Superior temporal gyrus (tissue), 1 donor: Measurements from ENCODE around the gene MPI.
"Not testable (repeated sequence)": the region's sequence is repeated elsewhere in the genome, so short reads cannot be mapped to it uniquely, and the experiment has no call there.

ENCODE experiments used
- DNase-seq: peaks from one replicate; pipeline ENCODE4 v3.0.0-alpha.2; 2016; ENCODE audit errors: extremely low spot score

MPI gene

GRCh38 chr15:74863239-74864056 is 26.4 kb upstream of the MPI start:
- no peak for DNase-seq

DNA sequence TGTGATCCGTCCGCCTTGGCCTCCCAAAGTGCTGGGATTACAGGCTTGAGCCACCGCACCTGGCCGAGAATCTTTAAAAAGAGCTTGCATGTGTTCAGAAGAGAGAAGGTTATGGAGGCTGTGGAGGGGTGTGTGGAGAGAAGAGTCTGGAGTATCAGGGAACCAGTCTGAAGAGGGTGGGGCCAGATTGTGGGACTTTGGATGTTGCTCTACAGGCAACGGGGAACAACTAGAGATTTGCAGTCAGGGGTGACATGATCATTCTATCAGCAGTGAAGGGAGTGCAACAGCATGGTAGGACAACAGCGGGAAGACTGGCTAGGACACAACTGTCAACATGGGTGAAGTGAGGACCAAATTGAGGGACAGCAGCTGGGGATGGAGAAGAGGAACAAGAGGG is 25.5 kb upstream of the MPI start:
- no peak for DNase-seq

- no peak for DNase-seq
These were observed 24.5 kb upstream of the MPI start for GRCh38 chr15:74865316-74865715.

GRCh38 chr15:74866090-74866489 is 23.8 kb upstream of the MPI start:
- DNase-seq = no peak

GRCh38 chr15:74867466-74868038 is 22.3 kb upstream of the MPI start:
- DNase-seq = no peak

GRCh38 chr15:74868059-74868458 is 21.8 kb upstream of the MPI start:
- DNase-seq = no peak

GRCh38 chr15:74869372-74869725 is 20.5 kb upstream of the MPI start:
- peak; percentile 35 for DNase-seq

GRCh38 chr15:74869726-74870407 is 20.0 kb upstream of the MPI start:
- no peak for DNase-seq

- peak; percentile 47 for DNase-seq
These were observed 19.2 kb upstream of the MPI start for GRCh38 chr15:74870436-74871215.

DNA sequence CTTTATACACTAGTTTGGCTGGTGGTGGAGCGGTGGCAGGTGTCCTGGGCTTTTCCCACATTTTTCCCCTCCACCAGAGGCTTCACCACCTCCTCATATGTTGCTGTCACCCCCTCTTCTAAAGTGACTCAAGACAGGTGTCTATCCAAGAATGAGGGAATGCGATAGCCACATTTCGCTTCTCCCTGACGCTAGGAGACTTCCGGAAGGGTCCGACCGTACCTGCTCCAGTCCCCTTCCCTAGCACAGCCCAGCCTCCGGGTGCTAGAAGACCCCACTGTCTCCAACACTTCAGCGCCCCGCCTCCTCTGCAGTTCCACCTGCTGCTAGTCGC is 17.2 kb upstream of the MPI start:
- no peak for DNase-seq

- peak; percentile 96 for DNase-seq
These were observed 16.6 kb upstream of the MPI start, which contains the start of gene SCAMP2 for GRCh38 chr15:74873036-74873755. Gene SCAMP2 (minus strand): TSS chr15:74873365. CDS start chr15:74873255, 110 bp downstream.

- no peak for DNase-seq
These were observed 16.0 kb upstream of the MPI start for GRCh38 chr15:74873756-74874424.

DNA sequence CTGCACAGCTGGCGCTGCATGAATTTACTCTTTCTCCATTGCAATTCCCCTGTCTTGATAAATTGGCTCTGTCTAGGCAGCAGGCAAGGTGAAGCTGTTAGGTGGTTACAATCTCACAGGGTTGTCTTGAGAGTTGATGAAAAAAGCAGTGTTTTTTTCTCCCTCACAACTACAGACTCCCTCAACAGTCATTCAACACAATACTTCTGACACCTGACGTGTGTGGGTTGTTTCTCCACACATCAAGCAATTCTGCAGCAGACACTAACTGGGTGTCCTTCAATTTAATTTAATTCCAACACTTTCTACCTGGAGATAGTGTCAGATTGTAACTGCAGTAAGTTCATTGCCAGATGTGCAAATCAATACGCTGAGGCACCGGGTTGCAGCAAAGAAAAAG is 11.6 kb upstream of the MPI start:
- no peak for DNase-seq

DNA sequence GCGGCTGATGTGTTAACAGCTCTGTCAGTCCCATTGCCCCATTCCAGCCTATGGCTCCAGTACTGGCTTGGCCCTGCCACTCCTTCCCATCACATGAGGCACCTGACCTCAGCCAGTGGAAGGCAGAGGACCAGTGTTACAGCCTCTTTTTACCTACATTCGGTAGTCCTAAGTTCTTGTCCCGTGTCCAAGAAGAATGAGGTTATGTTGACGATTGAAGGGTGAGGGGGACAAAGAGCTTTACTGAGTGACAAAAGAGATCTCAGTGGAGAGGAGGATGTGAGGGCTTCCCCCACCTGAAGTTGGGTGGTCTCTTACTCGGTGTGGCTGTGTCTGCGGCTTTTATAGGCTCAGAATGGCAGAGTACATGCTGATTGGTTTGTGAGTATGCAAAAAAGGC is 7.3 kb upstream of the MPI start:
- no peak for DNase-seq

DNA sequence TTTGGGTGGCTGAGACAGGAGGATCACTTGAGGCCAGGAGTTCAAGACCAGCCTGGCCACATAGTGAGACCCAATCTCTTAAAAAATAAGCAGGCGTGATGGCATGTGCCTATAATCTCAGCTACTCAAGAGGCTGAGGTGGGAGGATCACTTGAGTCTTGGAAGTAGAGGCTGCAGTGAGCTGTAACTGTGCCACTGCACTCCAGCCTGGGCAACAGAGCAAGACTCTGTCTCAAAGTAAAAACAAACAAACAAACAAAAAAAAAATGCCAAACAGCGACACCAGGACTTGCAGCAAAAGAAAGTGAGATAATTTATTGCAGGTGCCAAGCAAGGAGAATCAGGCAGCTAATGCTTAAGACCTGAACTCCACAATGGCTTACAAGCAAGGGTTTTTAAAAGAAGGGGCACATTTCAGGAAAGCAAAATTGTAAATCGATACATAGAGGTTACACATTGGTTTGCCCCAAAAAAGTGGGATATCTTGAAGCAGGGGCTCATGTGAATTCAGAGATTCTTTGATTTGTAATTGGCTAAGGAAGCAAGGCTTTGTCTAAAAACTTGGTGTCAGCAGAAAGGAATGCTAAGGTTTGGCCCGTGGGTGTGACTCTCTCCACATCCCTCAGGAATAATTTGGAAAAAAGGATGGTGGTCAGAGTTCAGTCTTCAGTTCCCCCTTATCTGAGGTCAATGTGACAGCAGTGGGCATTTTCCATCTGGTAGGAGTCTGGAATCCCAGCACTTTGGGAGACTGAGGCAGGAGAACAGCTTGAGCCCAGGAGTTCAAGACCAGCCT is 5.2 kb upstream of the MPI start:
- no peak for DNase-seq

DNA sequence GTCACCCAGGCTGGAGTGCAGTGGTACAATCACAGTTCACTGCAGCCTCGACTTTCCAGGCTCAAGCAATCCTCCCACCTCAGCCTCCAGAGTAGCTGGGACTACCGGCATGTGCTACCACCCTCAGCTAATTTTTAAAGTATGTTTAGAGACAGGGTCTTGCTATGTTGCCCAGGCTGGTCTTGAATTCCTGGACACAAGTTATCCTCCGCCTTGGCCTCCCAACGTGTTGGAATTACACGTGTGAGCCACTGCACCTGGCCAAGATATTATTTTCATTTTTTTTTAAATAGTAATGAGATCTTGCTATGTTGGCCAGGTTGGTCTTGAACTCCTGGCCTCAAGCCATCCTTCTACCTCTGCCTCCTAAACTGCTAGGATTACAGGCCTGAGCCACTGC is 4.4 kb upstream of the MPI start:
- no peak for DNase-seq

- DNase-seq = not testable (repeated sequence)
These were observed 2.2 kb upstream of the MPI start for GRCh38 chr15:74887537-74888193.

- DNase-seq = no peak
These were observed 1.1 kb upstream of the MPI start for GRCh38 chr15:74888716-74889115.

DNA sequence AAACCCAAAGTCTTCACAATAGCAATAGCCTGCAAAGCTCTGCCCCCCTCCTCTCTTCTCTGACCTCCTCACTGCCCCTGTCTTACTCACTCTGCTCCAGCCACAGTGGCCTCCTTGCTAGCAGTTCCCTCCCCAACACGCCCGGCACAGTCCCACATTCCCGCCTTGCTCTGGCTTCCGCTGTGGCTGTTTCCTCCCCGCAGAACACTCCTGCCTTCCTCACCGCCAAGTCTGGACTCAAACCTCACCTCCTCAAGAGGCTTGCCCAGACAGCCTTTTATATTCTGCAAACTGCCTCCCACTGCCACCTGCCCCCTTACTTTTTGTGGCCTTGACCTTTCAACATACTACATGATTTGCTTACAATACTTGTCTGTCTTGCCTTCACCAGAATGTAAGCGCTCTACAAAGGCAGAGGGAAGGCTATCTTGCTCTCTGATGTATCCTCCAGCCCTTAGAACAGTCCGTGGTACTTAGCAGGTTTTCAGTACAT is 406 bp upstream of the MPI start:
- no peak for DNase-seq

DNA sequence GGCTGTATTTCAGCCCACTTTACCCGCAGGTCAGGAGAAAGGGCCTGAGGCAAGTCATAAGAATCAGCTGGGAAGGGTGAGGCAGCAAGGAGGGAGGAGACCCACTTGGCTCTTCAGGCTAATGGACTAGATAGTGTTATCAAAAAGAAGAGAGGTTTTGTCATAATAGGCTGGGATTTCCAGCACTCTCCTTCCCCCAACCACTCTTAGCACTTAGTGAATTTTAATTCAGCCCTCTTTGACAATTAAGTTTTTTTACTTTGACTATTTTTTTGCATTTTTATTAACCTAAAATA is 771 bp downstream of the MPI start:
- DNase-seq = no peak
